Aorta (tissue), 5 donors: ENCODE results near the gene LYRM7. TPM values are rescaled to one million over a fixed set of nuclear protein-coding genes. Genes with fewer than 3 reads are reported as not detected.

Source experiments
- ATAC-seq: fragments of 200-7000 bp; cut with Tn5 transposase; one replicate; pipeline ENCODE4 v1.9.1; 2022; ENCODE audit warnings: moderate library complexity; ENCODE audit not compliant: low FRiP score
- DNase-seq, 2 donors: peaks; one replicate each; pipeline ENCODE4 v3.0.0-alpha.2; 2020
- H3K27ac ChIP-seq, 2 donors: one replicate each; pipeline ENCODE4 v1.5.1; 2013; ENCODE audit warnings: low read length in 2 of 2, mild to moderate bottlenecking in 2 of 2, moderate library complexity in 2 of 2, control low read depth in 1 of 2, inconsistent platforms in 1 of 2, low read depth in 1 of 2
- H3K27me3 ChIP-seq, 2 donors: one replicate each; pipeline ENCODE4 v1.6.1; 2013; ENCODE audit warnings: control low read depth in 1 of 2, low read length in 1 of 2, mild to moderate bottlenecking in 1 of 2, moderate library complexity in 1 of 2; ENCODE audit not compliant: insufficient read depth in 2 of 2, control insufficient read depth in 1 of 2
- H3K36me3 ChIP-seq, 2 donors: one replicate each; pipeline ENCODE4 v1.6.1; 2013; ENCODE audit warnings: control low read depth in 1 of 2, low read length in 1 of 2, mild to moderate bottlenecking in 1 of 2; ENCODE audit not compliant: insufficient read depth in 2 of 2, control insufficient read depth in 1 of 2
- H3K4me1 ChIP-seq, 2 donors: one replicate each; pipeline ENCODE4 v1.6.1; 2013; ENCODE audit warnings: low read length in 2 of 2, control low read depth in 1 of 2, mild to moderate bottlenecking in 1 of 2, moderate library complexity in 1 of 2; ENCODE audit not compliant: insufficient read depth in 2 of 2, control insufficient read depth in 1 of 2
- H3K4me3 ChIP-seq, 2 donors: one replicate each; pipeline ENCODE4 v1.5.1; 2013; ENCODE audit warnings: low read length in 2 of 2, control low read depth in 1 of 2, mild to moderate bottlenecking in 1 of 2
- H3K9me3 ChIP-seq: one replicate; pipeline ENCODE4 v1.6.1; 2013; ENCODE audit warnings: mild to moderate bottlenecking, low read length; ENCODE audit not compliant: control insufficient read depth
- WGBS, 2 donors: extraction: QIAGEN DNeasy Blood & Tissue Kit; methylation state at CpG; one replicate each; pipeline ENCODE4 v1.1.7; 2013; 5-methylcytosine and 5-hydroxymethylcytosine counted together
- intact Hi-C, 2 donors: fragments of 100-400 bp; cut with DNase I; formaldehyde crosslinking; loops; one replicate each; pipeline versions ENCODE4 v1.14.2 to v1.15.0; 2022
- polyA plus RNA-seq, 2 donors: library from polyadenylated mRNA; stranded (reverse); fragments of 200-250 nt; gene quantifications; one replicate each; pipeline ENCODE4 v1.2.3, GENCODE V29; 2013
- total RNA-seq, 2 donors: library from RNA; stranded (reverse); fragmentation: NEBNext Ultra II Directional; extraction: Animal tissue kit (Norgen Biotek cat#: 25700); gene quantifications; one replicate each; pipeline ENCODE4 v1.2.1, GENCODE V29; 2021
- donor health status: healthy with polysubstance abuse.
- donor health status: Bipolar disorder and iron deficiency.
- donor health status: DM: no; HTN: no; CAD: no.
- donor health status: DM: no; HTN: no; CAD: no.
- donor health status: DM: yes; HTN: yes; CAD: no.

Gene LYRM7
- total and polyA plus RNA-seq, 4 donors, result 4.5 to 12.0 (median 6.1) TPM

DNA sequence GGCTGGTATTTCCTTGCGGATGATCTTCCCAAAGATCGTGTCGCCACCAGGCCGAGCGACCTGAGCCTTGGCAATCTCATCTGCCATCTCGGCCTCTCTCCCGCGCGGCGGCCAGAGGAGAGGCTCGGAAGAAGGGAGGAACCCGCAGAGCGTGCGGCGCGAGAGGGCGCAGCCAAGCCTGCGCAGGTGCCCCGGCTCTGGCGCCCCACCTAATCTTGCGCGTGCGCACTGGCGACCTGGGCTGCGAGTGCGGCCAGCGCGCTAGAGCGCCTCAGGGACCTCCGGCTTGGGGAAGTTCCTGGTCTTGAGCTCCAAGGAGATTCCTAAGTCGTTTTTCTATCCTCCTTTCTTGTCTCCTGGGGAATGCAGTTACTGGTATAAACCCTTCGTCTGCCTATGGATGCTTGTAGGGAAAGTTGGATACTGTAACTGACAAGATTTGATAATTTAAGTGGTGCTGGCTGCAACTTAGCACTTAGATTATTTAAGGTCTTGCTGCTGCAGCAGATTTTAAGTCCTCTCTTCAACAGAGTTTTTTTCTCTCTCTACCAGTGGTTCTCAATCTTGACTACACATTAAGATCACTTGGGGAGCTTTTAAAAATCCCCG is 5.5 kb upstream of the LYRM7 start, which contains the start of gene HINT1:
TSS of gene HINT1 (minus strand) at position 138 of the 609 bp plus-strand sequence. CDS start at position 87, 51 bp downstream.
- DNase-seq (peak; percentile 93 to 97), ATAC-seq (peak; percentile 96)
- no peaks in the 10 kb centered on the region for H3K9me3 ChIP-seq
- WGBS, 2 donors, result 1% methylated on average over 31 to 33 of the region's 33 CpGs
- no peaks in the 10 kb centered on the region for H3K27me3 ChIP-seq
- peak within 1 kb of the TSS; percentile 73 to 76 for H3K27ac ChIP-seq
- no peaks in the 10 kb centered on the region for H3K4me1 ChIP-seq
- H3K36me3 ChIP-seq, result peaks cover 0 to 5% of the 10 kb centered on the region in 2 donors
- H3K4me3 ChIP-seq, result peak within 1 kb of the TSS; percentile 50 to 89
- intact Hi-C loops, result loop anchor here (2.0 to 10.0 kb wide), 4 partner anchors 97 to 250 kb away; partner anchors contain the start of gene CDC42SE2 (in 1 of the 2)

DNA sequence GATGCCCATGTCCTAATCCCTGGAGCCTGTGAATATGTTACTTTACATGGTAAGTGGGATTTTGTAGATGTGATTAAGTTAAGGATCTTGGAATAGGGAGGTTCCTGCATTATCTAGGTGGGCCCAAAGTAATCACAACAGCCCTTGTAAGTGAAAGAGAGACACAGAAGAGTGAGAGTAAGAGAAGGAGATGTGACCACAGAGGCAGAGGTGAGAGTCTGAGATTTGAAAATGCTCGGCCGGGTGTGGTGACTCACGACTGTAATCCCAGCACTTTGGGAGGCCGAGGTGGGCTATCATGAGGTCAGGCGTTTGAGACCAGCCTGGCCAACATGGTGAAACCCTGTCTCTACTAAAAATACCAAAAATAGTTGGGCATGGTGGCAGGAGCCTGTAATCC is 3.1 kb upstream of the LYRM7 start:
- H3K9me3 ChIP-seq, result no peaks in the 10 kb centered on the region
- WGBS, 2 donors, result 90 to 92% methylated on average over 5 of the region's 5 CpGs
- no peaks in the 10 kb centered on the region for H3K27me3 ChIP-seq
- no peak for ATAC-seq
- intact Hi-C loops, result loop anchor here (5.0 to 10.0 kb wide), 3 partner anchors 95 to 247 kb away; partner anchors contain the start of gene CDC42SE2 (in 1 of the 2)
- peaks cover 2 to 3% of the 10 kb centered on the region in 2 donors for H3K4me1 ChIP-seq
- H3K27ac ChIP-seq, result no peak overlapping the region
- no peaks in the 10 kb centered on the region for H3K36me3 ChIP-seq
- H3K4me3 ChIP-seq, result no peak overlapping the region
- no peak for DNase-seq

DNA sequence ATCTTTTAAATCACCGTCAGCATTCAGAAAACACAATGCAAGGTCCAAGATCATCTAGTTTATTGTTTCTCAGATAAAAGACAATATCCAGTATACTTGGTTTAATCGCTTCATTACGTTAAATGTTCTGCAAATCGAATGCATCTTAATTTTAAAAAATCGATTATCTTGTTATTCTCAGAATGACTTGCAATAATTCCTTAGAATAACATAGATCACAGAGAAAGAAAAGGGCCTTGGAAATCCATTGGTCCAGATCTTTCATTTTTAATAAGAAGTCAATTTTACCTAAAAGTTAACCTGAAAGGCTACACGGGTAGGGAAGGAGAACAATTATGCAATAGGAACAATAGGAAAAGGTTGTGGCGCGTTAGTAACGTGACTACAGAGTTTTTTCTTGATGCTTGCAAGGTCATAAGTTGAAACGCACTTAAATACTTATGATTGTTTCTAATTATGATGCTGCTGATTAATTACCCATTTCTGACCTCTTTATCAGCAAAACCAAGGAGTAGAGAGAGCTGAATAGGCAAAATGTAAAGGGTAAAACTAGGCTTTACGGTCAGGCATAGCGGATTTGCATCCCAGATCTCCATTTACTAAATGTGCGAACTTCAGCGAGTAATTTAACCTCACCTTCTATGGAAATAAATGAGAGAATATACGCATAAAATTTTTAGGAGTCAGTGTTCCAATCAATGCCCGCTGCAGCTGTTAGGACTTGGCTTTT is 769 bp upstream of the LYRM7 start:
- Histone ChIP-seq H3K9me3 (no peaks in the 10 kb centered on the region), H3K27me3 (no peaks in the 10 kb centered on the region), H3K36me3 (no peaks in the 10 kb centered on the region), H3K27ac (no peak overlapping the region), H3K4me1 (peaks cover 2 to 5% of the 10 kb centered on the region in 2 donors), H3K4me3 (peak overlapping the region; percentile 70 to 87)
- DNase-seq, result no peak
- ATAC-seq, result no peak
- intact Hi-C loops, result loop anchor here (2.0 to 10.0 kb wide), 5 partner anchors 92 to 1268 kb away; partner anchors contain the start of genes CDC42SE2 (in 2 of the 2) and CHSY3 (in 1 of the 2)
- WGBS, 2 donors, result 37 to 38% methylated on average over 16 of the region's 16 CpGs

DNA sequence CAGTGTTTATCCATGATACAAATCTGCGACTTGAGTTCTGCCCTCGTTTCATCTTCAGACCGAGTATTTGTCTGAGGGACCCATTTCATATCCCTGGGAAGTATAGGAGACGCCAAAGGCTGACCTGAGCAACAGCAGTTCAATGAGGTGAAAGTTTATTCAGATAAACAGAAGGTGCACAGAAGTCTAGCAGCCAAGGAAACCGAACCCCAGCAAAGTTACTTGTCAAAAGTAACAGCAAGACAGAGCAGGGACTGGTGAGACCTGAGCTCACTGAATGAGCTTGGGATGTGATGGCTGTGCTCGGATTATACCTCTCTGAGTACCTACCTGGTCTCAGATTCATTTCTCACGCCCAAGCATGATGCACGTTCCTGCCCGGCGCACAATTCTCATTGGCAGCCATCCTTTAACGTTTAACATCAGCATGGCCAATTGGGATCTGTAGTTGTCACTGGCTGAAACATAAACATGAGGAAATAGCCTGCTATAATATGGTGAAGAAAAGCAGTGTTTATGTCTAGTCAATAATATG is 599 bp downstream of the LYRM7 start:
- peaks cover 2 to 5% of the 10 kb centered on the region in 2 donors for H3K4me1 ChIP-seq
- intact Hi-C loops, result loop anchor here in 1 of 2 donors (2.0 to 5.0 kb wide), 2 partner anchors 93 to 1269 kb away; partner anchors contain the start of genes CDC42SE2 and CHSY3
- 4 to 5% methylated on average over 11 of the region's 11 CpGs for WGBS, 2 donors
- DNase-seq (no peak), ATAC-seq (no peak)
- H3K4me3 ChIP-seq, result peak overlapping the region; percentile 60 to 72
- no peaks in the 10 kb centered on the region for H3K36me3 ChIP-seq
- no peaks in the 10 kb centered on the region for H3K9me3 ChIP-seq
- H3K27me3 ChIP-seq, result no peaks in the 10 kb centered on the region
- H3K27ac ChIP-seq, result no peak overlapping the region

DNA sequence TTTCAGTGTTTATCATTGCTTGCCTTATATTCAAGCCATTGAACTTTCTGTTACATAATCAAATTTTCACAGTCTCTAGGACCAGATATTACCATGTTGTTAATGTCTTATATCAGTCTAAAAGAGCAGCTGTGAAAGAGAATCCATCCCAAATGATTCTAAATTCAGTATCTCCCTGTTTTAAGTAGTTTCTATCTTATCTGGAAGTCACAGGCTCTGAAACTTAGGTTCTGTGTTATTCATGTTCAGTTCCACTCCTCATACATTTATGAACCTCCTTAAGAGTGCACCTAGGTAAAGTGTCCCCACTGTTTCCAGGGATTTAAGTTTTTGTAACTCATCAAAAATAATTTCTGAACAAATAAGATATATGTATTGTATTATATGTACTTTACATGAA is 9.7 kb downstream of the LYRM7 start:
- DNase-seq (no peak), ATAC-seq (no peak)
- Histone ChIP-seq H3K4me1 (no peaks in the 10 kb centered on the region), H3K4me3 (no peak overlapping the region), H3K9me3 (no peaks in the 10 kb centered on the region), H3K36me3 (no peaks in the 10 kb centered on the region), H3K27me3 (no peaks in the 10 kb centered on the region), H3K27ac (no peak overlapping the region)
- intact Hi-C loops, result no loop called here

DNA sequence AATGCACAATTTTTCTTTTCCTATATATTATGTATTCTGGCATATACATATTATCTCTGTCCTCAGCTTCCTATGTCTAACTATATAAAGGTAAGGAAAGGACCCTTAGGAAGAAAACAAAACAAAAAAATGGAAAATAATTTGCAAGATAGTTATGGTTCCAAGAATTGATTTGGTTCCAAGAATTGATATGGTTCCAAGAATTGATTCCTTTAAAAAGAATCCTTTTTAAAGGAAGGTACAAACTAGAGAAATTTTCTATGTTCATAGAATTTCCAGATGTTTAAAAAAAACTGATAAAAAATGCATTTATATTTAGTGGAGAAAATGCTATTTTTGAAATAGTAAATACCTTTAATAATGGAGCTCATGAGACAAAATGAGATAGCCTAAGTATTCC is 12.1 kb downstream of the LYRM7 start:
- ATAC-seq, result no peak
- H3K9me3 ChIP-seq, result no peaks in the 10 kb centered on the region
- H3K4me1 ChIP-seq, result no peaks in the 10 kb centered on the region
- no peak overlapping the region for H3K4me3 ChIP-seq
- no peak for DNase-seq
- H3K36me3 ChIP-seq, result no peaks in the 10 kb centered on the region
- intact Hi-C loops, result no loop called here
- no peak overlapping the region for H3K27ac ChIP-seq
- no peaks in the 10 kb centered on the region for H3K27me3 ChIP-seq

DNA sequence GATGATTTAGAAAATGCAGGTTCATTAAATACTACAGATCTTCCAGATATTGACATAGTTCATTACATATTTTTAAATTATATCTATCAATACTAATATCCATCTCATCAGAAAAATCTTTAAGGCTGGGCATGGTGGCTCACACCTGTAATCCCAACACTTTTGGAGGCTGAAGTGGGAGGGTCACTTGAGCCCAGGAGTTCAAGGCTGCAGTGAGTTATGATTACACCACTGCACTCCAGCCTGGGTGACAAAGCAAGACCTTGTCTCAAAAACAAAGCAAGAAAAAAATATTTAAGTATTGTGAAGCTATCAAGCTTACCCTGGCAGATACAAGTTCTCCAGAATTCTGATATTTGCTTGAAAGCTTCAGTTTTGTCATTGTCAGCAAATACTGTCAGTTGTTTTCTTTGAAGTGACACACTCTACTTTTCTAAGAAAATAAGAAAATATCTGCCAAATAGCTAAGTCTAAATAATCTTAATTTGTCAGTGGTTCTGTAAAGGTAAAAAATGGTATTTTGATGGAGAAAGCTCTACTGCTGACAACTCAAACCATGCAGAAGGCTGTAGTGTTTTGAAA is 14.9 kb downstream of the LYRM7 start:
- Histone ChIP-seq H3K4me3 (no peak overlapping the region), H3K36me3 (no peaks in the 10 kb centered on the region), H3K27me3 (no peaks in the 10 kb centered on the region), H3K9me3 (no peaks in the 10 kb centered on the region), H3K4me1 (no peaks in the 10 kb centered on the region), H3K27ac (no peak overlapping the region)
- intact Hi-C loops, result no loop called here
- DNase-seq (no peak), ATAC-seq (no peak)

DNA sequence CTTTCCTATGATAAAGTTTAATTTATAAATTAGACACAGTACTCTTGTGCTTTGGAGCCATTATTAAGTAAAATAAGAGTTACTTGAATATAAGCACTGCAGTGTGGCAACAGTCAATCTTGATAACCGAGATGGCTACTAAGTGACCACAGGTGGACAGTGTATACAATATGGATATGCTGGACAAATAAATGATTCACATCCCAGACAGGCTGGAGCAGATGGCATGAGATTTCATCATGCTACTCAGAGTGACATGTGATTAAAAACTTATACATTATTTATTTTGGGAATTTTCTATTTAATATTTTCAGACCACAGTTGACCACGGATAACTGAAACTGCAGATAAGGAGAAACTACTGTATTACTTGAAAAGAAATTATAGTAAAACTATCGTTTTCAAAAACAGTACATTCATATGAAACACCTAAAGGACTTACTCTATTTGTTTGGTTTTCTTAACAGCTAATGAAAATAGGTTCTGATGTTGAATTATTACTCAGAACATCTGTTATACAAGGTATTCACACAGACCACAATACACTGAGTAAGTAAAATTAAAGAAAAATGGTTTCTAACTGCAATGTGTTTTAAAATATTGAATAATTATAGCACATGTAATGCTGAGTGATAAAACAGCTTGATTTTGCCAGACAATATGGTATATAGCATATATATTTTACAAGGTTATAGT is 16.0 kb downstream of the LYRM7 start:
- H3K4me3 ChIP-seq, result no peak overlapping the region
- intact Hi-C loops, result no loop called here
- DNase-seq, result no peak
- no peak overlapping the region for H3K27ac ChIP-seq
- no peak for ATAC-seq
- no peaks in the 10 kb centered on the region for H3K36me3 ChIP-seq
- H3K9me3 ChIP-seq, result no peaks in the 10 kb centered on the region
- 76 to 82% methylated on average over 3 of the region's 3 CpGs for WGBS, 2 donors
- H3K27me3 ChIP-seq, result no peaks in the 10 kb centered on the region
- H3K4me1 ChIP-seq, result no peaks in the 10 kb centered on the region
